Measurements from ENCODE around the gene ST6GAL1.

- TF ChIP-seq CTCF (IDR thresholded peaks at IDR 0.05; ENCODE audit: insufficient read depth, low read depth, low read length) (no peak), EZH2 (IDR thresholded peaks at IDR 0.05; ENCODE audit: insufficient read depth, low read length) (no peak)
Measured at GRCh38 chr3:186896006-186896405, 34.3 kb upstream of the ST6GAL1 start.

Data from astrocyte (in vitro differentiated cells and primary cell).